B cell (primary cell): Measurements from ENCODE around the gene EFCAB9. TPM values are rescaled to one million over a fixed set of nuclear protein-coding genes. Genes with fewer than 3 reads are reported as not detected.
A peak's percentile ranks its signal among the peaks of the same experiment; 100 is the strongest.

Source experiments
- ATAC-seq: fragments of 200-7000 bp; cut with Tn5 transposase; one replicate; pipeline ENCODE4 v1.10.0; 2021; ENCODE audit warnings: low read depth, mild to moderate bottlenecking, moderate number of reproducible peaks, moderate library complexity
- CTCF ChIA-PET: fragments of 350-600 bp; sonication (Branson Sonifier 250); formaldehyde crosslinking; loops from one replicate; lab custom pipeline; 2021; ENCODE audit warnings: antibody characterized with exemption, inconsistent platforms; lab: Charles Lee
- POLR2A ChIA-PET: fragments of 350-600 bp; sonication (Branson Sonifier 250); formaldehyde crosslinking; loops from one replicate; lab custom pipeline; 2021; ENCODE audit warnings: antibody characterized with exemption; lab: Charles Lee
- DNase-seq: peaks from one replicate; pipeline ENCODE4 v3.0.0; 2013
- H2AFZ ChIP-seq: 2 replicates; pipeline ENCODE4 v1.6.1; 2012; ENCODE audit warnings: mild to moderate bottlenecking, low read depth, low read length; ENCODE audit not compliant: insufficient read depth, poor library complexity, severe bottlenecking
- H3K27ac ChIP-seq, 2 donors: 1 replicate in 1 of 2; 2 replicates in 1 of 2; pipeline ENCODE4 v1.5.1; 2012 to 2013; ENCODE audit warnings: low read length in 2 of 2, mild to moderate bottlenecking in 2 of 2, moderate library complexity in 1 of 2
- H3K27me3 ChIP-seq, 4 experiments: fragments of 200-600 bp in 1 of 4; sonication (generic) in 1 of 4; replicated peaks in 1 of 4; 1 replicate in 2 of 4; 2 replicates in 2 of 4; pipeline versions ENCODE4 v1.6.1 to v1.7.0; 2013 to 2016; ENCODE audit warnings: low read length in 3 of 4, mild to moderate bottlenecking in 2 of 4, mixed read lengths in 1 of 4, moderate library complexity in 1 of 4; ENCODE audit not compliant: insufficient read depth in 4 of 4, control insufficient read depth in 3 of 4; ENCODE audit errors: control extremely low read depth in 1 of 4
- H3K36me3 ChIP-seq, 2 experiments: replicated peaks in 1 of 2; 1 replicate in 1 of 2; 2 replicates in 1 of 2; pipeline versions ENCODE4 v1.6.1 to v1.7.1; 2013; ENCODE audit warnings: low read length in 1 of 2; ENCODE audit not compliant: insufficient read depth in 2 of 2, control insufficient read depth in 1 of 2; ENCODE audit errors: control extremely low read depth in 1 of 2, extremely low read depth in 1 of 2
- H3K4me1 ChIP-seq, 2 donors: fragments of 200-600 bp in 1 of 2; sonication (generic) in 1 of 2; 1 replicate in 1 of 2; 2 replicates in 1 of 2; pipeline versions ENCODE4 v1.5.1 to v1.6.1; 2013 to 2017; ENCODE audit warnings: low read length in 2 of 2; ENCODE audit not compliant: control insufficient read depth in 2 of 2, insufficient read depth in 2 of 2
- H3K4me2 ChIP-seq: replicated peaks from 2 replicates; pipeline ENCODE3; 2012; ENCODE audit warnings: mild to moderate bottlenecking, low read depth, low read length; ENCODE audit not compliant: poor library complexity, severe bottlenecking
- H3K4me3 ChIP-seq, 5 experiments: fragments of 200-600 bp in 1 of 5; sonication (generic) in 1 of 5; 1 replicate in 3 of 5; 2 replicates in 2 of 5; pipeline versions ENCODE4 v1.5.1 to v1.7.0; 2011 to 2016; ENCODE audit warnings: low read length in 4 of 5, mild to moderate bottlenecking in 4 of 5, low read depth in 2 of 5, control low read depth in 1 of 5, moderate library complexity in 1 of 5; ENCODE audit not compliant: insufficient read depth in 1 of 5; ENCODE audit errors: control extremely low read depth in 1 of 5, extremely low read depth in 1 of 5
- H3K79me2 ChIP-seq: fragments of 200-600 bp; sonication (generic); one replicate; pipeline ENCODE4 v1.6.0; 2016; ENCODE audit warnings: low read length; ENCODE audit not compliant: control insufficient read depth, insufficient read depth
- H3K9ac ChIP-seq: fragments of 200-600 bp; sonication (generic); 2 replicates; pipeline ENCODE4 v1.6.1; 2017; ENCODE audit warnings: mild to moderate bottlenecking, low read length, moderate library complexity
- H3K9me3 ChIP-seq, 3 donors: one replicate each; pipeline versions ENCODE4 v1.6.1 to v1.7.1; 2013; ENCODE audit warnings: low read length in 2 of 3; ENCODE audit not compliant: control insufficient read depth in 2 of 3, insufficient read depth in 1 of 3; ENCODE audit errors: control extremely low read depth in 1 of 3
- H4K20me1 ChIP-seq: 2 replicates; pipeline ENCODE4 v1.6.0; 2012; ENCODE audit warnings: mild to moderate bottlenecking, low read length; ENCODE audit not compliant: insufficient read depth, control insufficient read depth, poor library complexity, severe bottlenecking
- H3K27ac Mint-ChIP-seq: one replicate; pipeline ENCODE4 v1.8.0; 2021; ENCODE audit warnings: mixed read lengths
- H3K27me3 Mint-ChIP-seq: one replicate; pipeline ENCODE4 v1.8.0; 2021; ENCODE audit warnings: mixed read lengths
- H3K4me1 Mint-ChIP-seq: one replicate; pipeline ENCODE4 v1.8.0; 2021; ENCODE audit warnings: mixed read lengths
- H3K4me3 Mint-ChIP-seq: one replicate; pipeline ENCODE4 v1.8.0; 2021; ENCODE audit warnings: mixed read lengths
- H3K9me3 Mint-ChIP-seq: one replicate; pipeline ENCODE4 v1.8.0; 2022; ENCODE audit warnings: mixed read lengths; ENCODE audit not compliant: insufficient read depth
- EZH2 ChIP-seq: IDR thresholded peaks from 2 replicates; pipeline ENCODE4 v1.6.1; 2012; ENCODE audit warnings: borderline replicate concordance, low read depth, mild to moderate bottlenecking, moderate library complexity, low read length; ENCODE audit not compliant: insufficient read depth, poor library complexity, severe bottlenecking
- WGBS: methylation state at CpG from one replicate; pipeline ENCODE4 v1.1.5; 2013; ENCODE audit warnings: missing lambda C conversion rate; ENCODE audit not compliant: insufficient coverage; 5-methylcytosine and 5-hydroxymethylcytosine counted together
- intact Hi-C: fragments of 100-400 bp; cut with micrococcal nuclease; formaldehyde crosslinking; loops from one replicate; pipeline ENCODE4 v1.10.0; 2022
- polyA plus RNA-seq: library from polyadenylated mRNA; depleted of rRNA; stranded (reverse); fragments of >200 nt; gene quantifications from 2 replicates; pipeline ENCODE4 v1.2.3, GENCODE V29; 2012
- total RNA-seq, 2 donors: library from RNA; stranded (reverse); fragments of 120-200 nt in 1 of 2; gene quantifications; 1 replicate in 1 of 2; 2 replicates in 1 of 2; pipeline versions ENCODE4 v1.2.3 to v1.2.4, GENCODE V29; 2013 to 2022
- TF ChIP-seq, protein P1 (sequence below): fragments of 200-600 bp; IDR thresholded peaks from one replicate; pipeline ENCODE4 v1.8.0; 2022; ENCODE audit warnings: antibody characterized with exemption, mild to moderate bottlenecking

The EFCAB9 gene
- total and polyA plus RNA-seq, 2 donors (not counting 1 experiment from before 2014, with no cell fraction given): not detected

DNA sequence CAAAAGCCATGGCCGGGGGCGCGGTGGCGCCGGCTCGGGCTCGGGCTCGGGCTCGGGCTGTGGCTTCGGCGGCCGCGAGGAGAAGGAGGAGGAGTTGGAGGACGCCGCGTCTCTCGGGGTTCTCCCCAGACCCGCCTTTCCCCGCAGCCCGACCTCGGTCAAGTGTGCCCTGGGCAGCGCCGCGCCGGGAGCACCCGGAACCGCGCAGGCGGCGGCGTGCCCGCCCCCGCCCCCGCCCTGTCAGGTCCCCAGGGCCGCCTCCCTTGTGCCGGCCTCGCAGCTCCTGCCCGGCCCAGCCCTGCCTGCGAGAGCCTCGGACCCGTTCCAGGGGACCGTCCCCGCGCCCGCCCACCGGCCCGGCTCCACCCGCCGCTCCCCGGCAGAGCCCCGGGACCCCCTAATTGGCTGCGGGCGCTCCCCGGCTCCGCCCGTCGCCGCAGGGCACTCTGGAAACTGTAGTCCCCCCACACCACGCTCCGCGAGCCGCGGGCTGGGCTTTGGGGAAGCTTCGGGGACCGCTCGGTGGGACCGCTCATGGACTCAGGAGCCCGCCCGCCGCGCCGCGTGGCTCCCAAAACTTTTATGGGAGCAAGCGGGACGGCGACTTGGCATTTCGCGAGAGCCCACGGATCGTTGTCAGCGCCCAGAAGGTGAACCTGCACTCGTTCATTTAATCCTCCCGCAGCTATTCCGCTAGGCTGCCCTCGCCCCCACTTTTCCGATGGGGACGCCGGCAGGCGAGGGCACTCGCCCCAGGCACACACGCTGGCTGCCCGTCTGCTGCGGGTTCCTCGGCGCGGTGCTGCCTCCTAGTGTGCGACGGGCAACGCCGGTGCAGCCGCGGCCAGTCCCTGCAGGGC is 5.7 kb upstream of the EFCAB9 start, which contains the start of gene STK10:
Gene STK10 (minus strand): TSS at position 192 of the 860 bp plus-strand sequence. CDS start 182 bp downstream, at position 10.
- Histone ChIP-seq H3K9ac (peak within 1 kb of the TSS; percentile 90), H3K27me3 (no peaks in the 10 kb centered on the region), H2AFZ (peak within 1 kb of the TSS; percentile 71), H3K4me1 (peaks cover 35 to 48% of the 10 kb centered on the region in 2 donors), H3K9me3 (no peaks in the 10 kb centered on the region), H3K27ac (peak within 1 kb of the TSS; percentile 74 to 89), H4K20me1 (peaks cover 23% of the 10 kb centered on the region), H3K36me3 (peaks cover 0 to 11% of the 10 kb centered on the region in 2 experiments), H3K4me2 (peak within 1 kb of the TSS; percentile 91), H3K4me3 (peak within 1 kb of the TSS; percentile 88 to 99 (median 98)), H3K79me2 (peaks cover 43% of the 10 kb centered on the region)
- WGBS: under 1% methylated on average over 102 of the region's 102 CpGs
- CTCF ChIA-PET: interaction anchor here (0.6 to 11.2 kb wide), 33 partner anchors 9 to 277 kb away, joined by 3 to 245 read pairs (median 6); partner anchors contain the start of gene FBXW11
- peak within 1 kb of the TSS; percentile 100 for H3K4me3 Mint-ChIP-seq
- H3K4me1 Mint-ChIP-seq: peaks cover 39% of the 10 kb centered on the region
- no peak for TF ChIP-seq EZH2
- TF ChIP-seq, protein P1, sequence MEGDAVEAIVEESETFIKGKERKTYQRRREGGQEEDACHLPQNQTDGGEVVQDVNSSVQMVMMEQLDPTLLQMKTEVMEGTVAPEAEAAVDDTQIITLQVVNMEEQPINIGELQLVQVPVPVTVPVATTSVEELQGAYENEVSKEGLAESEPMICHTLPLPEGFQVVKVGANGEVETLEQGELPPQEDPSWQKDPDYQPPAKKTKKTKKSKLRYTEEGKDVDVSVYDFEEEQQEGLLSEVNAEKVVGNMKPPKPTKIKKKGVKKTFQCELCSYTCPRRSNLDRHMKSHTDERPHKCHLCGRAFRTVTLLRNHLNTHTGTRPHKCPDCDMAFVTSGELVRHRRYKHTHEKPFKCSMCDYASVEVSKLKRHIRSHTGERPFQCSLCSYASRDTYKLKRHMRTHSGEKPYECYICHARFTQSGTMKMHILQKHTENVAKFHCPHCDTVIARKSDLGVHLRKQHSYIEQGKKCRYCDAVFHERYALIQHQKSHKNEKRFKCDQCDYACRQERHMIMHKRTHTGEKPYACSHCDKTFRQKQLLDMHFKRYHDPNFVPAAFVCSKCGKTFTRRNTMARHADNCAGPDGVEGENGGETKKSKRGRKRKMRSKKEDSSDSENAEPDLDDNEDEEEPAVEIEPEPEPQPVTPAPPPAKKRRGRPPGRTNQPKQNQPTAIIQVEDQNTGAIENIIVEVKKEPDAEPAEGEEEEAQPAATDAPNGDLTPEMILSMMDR: peak; percentile 87
- no peaks in the 10 kb centered on the region for H3K9me3 Mint-ChIP-seq
- peak within 1 kb of the TSS; percentile 99 for H3K27ac Mint-ChIP-seq
- intact Hi-C loops: loop anchor here (1.0 to 10.0 kb wide), 10 partner anchors 13 to 1427 kb away; partner anchors contain the start of genes BOD1, FBXW11 and UBTD2
- ATAC-seq: peak; percentile 81
- POLR2A ChIA-PET: interaction anchor here (1.0 to 6.1 kb wide), 5 partner anchors 12 to 181 kb away, joined by 5 to 95 read pairs (median 17); partner anchors contain the start of gene FBXW11
- no peaks in the 10 kb centered on the region for H3K27me3 Mint-ChIP-seq
- peak; percentile 94 for DNase-seq
